T-helper 1 cell treated with Interleukin-12 subunit alpha and Interleukin-12 subunit beta and Interleukin-4 antibody, amounts not matched to agents 30 μg/mL and 1 μg/mL, for 36 hours (primary cell): Measurements from ENCODE around the gene CXCL9.
"Not testable (repeated sequence)": the region's sequence is repeated elsewhere in the genome, so short reads cannot be mapped to it uniquely, and the experiment has no call there.

Source experiments
- H3K27ac Mint-ChIP-seq: one replicate; pipeline ENCODE4 v1.8.0; 2021; ENCODE audit warnings: mild to moderate bottlenecking, mixed read lengths
- H3K27me3 Mint-ChIP-seq: one replicate; pipeline ENCODE4 v1.8.0; 2021; ENCODE audit warnings: low read depth, mixed read lengths
- H3K36me3 Mint-ChIP-seq: one replicate; pipeline ENCODE4 v1.8.0; 2021; ENCODE audit warnings: low read depth, mixed read lengths
- H3K4me1 Mint-ChIP-seq: one replicate; pipeline ENCODE4 v1.8.0; 2021; ENCODE audit warnings: low read depth, mixed read lengths
- H3K4me3 Mint-ChIP-seq: one replicate; pipeline ENCODE4 v1.8.0; 2021; ENCODE audit warnings: mild to moderate bottlenecking, moderate library complexity, mixed read lengths
- H3K9me3 Mint-ChIP-seq: one replicate; pipeline ENCODE4 v1.8.0; 2021; ENCODE audit warnings: mixed read lengths

Gene CXCL9

GRCh38 chr4:75958546-75958945, 48.8 kb downstream of the CXCL9 start:
- H3K36me3 Mint-ChIP-seq, result peaks cover 77% of the 10 kb centered on the region
- H3K27ac Mint-ChIP-seq, H3K9me3 Mint-ChIP-seq, H3K4me1 Mint-ChIP-seq, H3K4me3 Mint-ChIP-seq, H3K27me3 Mint-ChIP-seq: not testable (repeated sequence)

- not testable (repeated sequence) for H3K4me3 Mint-ChIP-seq, H3K27ac Mint-ChIP-seq, H3K27me3 Mint-ChIP-seq, H3K9me3 Mint-ChIP-seq
- Mint-ChIP-seq H3K36me3 (peaks cover 59% of the 10 kb centered on the region), H3K4me1 (peaks cover 12% of the 10 kb centered on the region)
Observed at GRCh38 chr4:75954811-75955210, 52.5 kb downstream of the CXCL9 start.

GRCh38 chr4:75953509-75953908, 53.8 kb downstream of the CXCL9 start:
- H3K36me3 Mint-ChIP-seq, result peaks cover 59% of the 10 kb centered on the region
- H3K4me3 Mint-ChIP-seq, result no peak overlapping the region
- peaks cover 12% of the 10 kb centered on the region for H3K4me1 Mint-ChIP-seq
- no peak overlapping the region for H3K27ac Mint-ChIP-seq
- no peaks in the 10 kb centered on the region for H3K27me3 Mint-ChIP-seq
- no peaks in the 10 kb centered on the region for H3K9me3 Mint-ChIP-seq
